GM21367 (cell line): ENCODE results near the gene CNR2.
"Not testable (repeated sequence)": the region's sequence is repeated elsewhere in the genome, so short reads cannot be mapped to it uniquely, and the experiment has no call there.

ENCODE experiments used
- ATAC-seq: cut with Tn5 transposase; IDR thresholded peaks from one replicate; pipeline ENCODE4 v1.9.1; 2021; ENCODE audit not compliant: unreplicated experiment

Gene CNR2

DNA sequence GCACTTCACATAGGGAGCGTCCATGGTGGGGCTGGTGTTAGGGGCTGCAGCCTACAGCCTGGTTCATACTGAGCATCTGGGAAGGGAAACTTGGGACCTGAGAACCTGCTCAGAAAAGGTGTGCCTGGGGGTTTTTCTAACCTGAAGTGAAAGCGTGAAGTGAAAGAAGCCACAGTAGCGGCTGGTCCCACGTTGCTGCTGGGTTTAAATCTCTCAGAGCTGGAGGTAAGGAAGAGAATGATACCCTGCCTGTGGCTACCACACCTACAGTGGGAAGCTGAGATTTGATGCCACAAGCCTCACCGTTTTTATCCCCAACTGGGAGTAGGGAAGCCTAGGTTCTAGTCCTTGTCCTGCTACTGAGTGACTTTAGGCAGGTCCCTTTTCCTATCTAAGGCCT is 24.1 kb downstream of the CNR2 start:
- ATAC-seq = peak; percentile 54

DNA sequence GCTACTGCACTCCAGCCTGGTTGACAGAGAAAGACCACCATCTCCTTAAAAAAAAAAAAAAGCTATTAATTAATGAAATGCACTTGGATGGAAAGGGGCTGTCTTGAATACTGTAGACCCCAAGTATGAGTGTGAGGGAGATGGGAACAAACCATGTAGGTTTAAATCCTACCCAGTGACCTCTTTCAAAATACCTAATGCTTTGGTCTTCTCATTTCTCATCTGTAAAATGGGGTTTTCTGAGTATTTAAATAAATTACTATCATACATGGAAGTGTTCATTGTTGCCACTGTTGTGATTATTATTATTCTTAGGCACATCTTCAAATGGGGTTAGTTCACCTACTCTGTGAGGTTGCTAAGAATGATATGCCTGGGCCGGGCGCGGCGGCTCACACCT is 27.9 kb downstream of the CNR2 start:
- no peak for ATAC-seq

- no peak for ATAC-seq
Observed at GRCh38 chr1:23882746-23883145, 30.4 kb downstream of the CNR2 start.

- ATAC-seq = no peak
Observed at GRCh38 chr1:23879809-23880208, 33.4 kb downstream of the CNR2 start.

GRCh38 chr1:23878668-23879067 is 34.5 kb downstream of the CNR2 start:
- no peak for ATAC-seq

DNA sequence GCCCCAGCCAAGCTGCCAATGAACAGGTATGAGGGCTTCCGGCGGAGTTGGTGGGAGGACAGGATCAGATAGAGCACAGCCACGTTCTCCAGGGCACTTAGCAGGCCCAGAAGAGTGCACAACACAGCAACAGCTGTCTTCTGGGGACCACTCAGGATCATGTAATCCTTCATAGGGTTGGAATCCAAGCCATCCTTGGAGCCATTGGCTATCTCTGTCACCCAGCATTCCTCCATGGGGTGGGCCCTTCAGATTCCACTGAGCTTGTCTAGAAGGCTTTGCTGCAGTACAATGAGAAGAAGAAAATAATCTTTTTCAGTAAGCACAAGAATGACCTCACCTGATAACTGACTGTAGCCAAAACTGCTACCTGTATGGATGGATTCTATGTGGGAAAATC is 37.8 kb downstream of the CNR2 start:
- no peak for ATAC-seq

- no peak for ATAC-seq
Observed at GRCh38 chr1:23872421-23872820, 40.7 kb downstream of the CNR2 start.

GRCh38 chr1:23869051-23869450 is 44.1 kb downstream of the CNR2 start:
- ATAC-seq = no peak

- ATAC-seq = no peak
Observed at GRCh38 chr1:23868557-23869016, 44.6 kb downstream of the CNR2 start.

GRCh38 chr1:23867895-23868556 is 45.1 kb downstream of the CNR2 start, which contains the start of gene FUCA1:
TSS of gene FUCA1 (minus strand) at chr1:23868290. CDS start at chr1:23868286, 4 bp downstream.
- ATAC-seq = peak; percentile 90

- ATAC-seq = peak; percentile 15
Observed at GRCh38 chr1:23867542-23867894, 45.6 kb downstream of the CNR2 start.

DNA sequence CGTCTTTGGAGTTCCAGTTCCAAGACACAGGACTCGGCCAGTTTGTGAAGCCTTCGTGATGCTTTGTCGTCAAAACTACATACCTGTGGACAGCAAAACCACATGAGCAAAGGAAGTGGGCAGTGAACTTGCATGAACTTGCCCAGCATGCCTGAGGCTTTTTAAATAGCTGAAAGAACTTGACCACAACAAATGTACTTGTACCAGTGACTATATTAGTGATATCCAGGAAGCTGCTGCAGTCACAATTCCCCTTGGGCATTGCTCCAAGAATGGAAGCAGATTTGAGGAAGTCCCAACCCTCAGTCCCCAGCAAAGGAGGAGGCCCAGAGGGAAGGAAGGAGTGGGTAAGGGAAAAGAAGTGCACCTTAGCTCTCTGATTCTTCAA is 47.6 kb downstream of the CNR2 start:
- ATAC-seq = no peak

DNA sequence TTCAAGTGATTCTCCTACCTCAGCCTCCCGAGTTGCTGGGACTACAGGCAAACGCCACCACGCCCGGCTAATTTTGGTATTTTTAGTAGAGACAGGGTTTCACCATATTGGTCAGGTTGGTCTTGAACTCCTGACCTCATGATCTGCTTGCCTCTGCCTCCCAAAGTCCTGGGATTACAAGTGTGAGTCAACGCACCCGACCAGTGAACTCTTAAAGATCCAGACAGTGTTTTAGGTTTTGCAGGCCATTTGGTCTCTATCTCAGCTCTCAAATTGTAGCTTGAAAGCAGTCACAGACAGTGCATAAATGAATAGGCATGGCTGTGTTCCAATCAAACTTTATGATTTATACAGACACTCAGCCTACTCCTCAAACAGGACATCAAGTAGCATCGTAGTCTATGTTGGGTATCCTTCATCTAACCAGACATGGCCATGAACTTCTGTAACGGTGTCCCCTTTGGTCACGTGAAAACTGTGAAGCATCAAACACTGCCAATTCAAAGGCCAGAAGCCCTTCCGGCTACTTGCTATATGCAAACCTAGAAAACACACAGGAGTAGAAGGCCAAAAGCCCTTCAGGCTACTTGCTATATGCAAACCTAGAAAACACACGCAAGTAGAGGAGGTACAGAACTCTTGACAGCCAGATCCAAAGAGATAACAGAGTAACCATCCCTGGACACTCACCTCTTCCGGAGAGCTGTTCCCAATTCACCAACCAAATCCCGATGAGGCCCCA is 48.2 kb downstream of the CNR2 start:
- no peak for ATAC-seq

- ATAC-seq = no peak
Observed at GRCh38 chr1:23862640-23863039, 50.5 kb downstream of the CNR2 start.

GRCh38 chr1:23854568-23854967 is 58.6 kb downstream of the CNR2 start:
- ATAC-seq = no peak

- not testable (repeated sequence) for ATAC-seq
Observed at GRCh38 chr1:23853124-23853523, 60.0 kb downstream of the CNR2 start.

DNA sequence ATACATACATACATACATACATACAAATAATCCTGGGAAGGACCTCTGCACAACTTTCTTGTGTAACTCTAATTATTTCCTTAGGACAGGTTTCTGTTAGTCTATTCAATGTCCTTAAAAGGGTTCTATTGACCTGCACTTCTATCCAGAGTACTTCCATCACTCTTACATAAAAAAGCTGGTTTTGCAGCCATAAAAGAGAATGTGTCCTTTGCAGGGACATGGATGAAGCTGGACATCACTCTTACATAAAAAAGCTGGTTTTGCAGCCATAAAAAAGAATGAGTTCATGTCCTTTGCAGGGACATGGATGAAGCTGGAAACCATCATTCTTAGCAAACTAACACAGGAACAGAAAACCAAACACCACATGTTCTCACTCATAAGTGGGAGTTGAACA is 61.8 kb downstream of the CNR2 start:
- not testable (repeated sequence) for ATAC-seq

DNA sequence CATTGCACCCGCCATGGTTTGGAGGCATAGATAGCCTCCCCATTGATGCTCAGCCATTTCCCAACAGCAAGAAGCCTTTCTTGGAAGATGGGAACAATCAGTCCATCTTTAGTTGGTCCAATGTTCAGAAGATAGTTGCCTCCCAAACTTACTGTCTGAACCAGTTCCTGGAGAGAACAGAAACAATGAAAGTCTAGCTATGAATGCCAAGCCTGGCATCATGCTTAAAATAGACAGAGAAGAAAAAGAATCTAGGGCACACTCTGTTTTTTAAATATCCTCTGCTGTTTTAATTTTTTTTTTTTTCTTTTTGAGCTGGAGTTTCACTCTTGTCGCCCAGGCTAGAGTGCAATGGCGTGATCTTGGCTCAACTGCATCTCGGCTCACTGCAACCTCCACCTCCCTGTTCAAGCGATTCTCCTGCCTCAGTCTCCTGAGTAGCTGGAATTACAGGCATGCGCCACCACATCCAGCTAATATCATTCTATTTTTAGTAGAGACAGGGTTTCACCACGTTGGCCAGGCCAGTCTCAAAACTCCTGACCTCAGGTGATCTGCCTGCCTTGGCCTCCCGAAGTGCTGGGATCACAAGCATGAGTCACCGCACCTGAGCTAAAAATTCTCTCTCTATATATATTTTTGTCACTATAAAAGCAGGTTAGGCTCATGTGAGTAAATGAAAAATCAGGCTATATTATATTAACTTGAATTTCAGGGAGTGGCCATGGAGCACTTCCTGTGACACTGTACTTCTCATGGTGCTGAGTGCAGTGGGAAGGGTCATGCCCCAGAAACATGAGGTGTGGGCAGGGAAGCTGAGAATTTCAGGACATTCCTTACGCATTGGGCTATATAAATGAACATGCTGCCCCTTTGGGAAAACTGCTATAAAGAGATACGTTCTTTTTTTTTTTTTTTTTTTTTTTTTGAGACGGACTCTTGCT is 64.2 kb downstream of the CNR2 start:
- no peak for ATAC-seq

DNA sequence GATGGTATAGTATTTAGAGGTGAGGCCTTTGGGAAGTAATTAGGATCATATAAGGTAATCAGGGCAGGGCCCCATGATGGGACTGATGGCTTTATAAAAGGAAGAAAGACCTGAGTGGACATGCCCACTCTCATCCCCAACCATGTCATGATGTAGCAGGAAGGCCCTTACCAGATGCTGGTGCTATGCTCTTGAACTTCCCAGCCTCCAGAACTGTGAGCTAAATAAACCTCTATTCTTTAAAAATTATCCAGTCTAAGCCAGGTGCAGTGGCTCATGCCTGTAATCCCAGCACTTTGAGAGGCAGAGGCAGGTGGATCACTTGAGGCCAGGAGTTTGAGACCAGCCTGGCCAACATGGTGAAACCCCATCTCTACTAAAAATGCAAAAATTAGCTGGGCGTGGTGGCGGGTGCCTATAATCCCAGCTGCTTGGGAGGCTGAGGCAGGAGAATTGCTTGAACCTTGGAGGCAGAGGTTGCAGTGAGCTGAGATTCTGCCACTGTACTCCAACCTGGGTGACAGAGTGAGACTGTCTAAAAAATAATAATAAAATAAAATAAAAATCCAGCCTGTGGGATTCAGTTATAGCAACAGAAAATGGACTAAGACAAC is 65.6 kb downstream of the CNR2 start:
- ATAC-seq = not testable (repeated sequence)

DNA sequence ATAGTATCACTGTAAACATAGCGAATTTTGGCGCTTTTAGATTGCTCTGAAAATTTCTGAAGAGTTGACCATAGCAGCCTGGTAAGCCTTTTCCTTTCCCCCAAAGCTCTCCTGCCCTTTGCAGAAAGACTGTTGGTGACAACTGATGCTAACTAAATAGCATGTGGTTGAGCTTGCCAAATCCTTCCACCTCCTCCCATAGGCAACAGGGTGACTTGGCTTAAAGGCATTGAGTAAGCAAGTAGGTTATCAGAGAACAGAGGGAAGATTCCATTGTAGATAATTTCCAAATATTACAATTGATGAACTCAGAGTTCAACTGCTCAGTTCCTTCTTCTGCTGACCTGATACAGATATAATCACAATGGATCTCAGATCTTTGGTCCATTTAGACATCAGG is 68.0 kb downstream of the CNR2 start:
- ATAC-seq = no peak

DNA sequence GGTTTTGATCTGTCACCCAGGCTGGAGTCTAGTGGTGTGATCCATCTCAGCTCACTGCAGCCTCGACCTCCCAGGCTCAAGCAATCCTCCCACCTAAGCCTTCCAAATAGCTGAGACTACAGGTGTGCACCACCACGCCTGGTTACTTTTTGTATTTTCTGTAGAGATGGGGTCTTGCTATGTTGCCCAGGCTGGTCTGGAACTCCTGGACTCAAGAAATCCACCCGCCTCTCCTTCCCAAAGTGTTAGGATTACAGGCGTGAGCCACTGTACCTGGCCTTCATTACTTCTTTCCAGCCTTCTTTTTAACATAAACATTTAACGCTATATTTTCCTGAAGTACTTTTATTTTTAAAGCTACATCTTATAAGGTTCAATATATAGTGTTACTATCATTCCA is 69.5 kb downstream of the CNR2 start:
- no peak for ATAC-seq
